Measurements from ENCODE around the gene KAZALD1.
"Not testable (repeated sequence)": the region's sequence is repeated elsewhere in the genome, so short reads cannot be mapped to it uniquely, and the experiment has no call there.

The KAZALD1 gene

GRCh38 chr10:101030496-101031127 lies 31.2 kb upstream of the KAZALD1 start:
- no peak for DNase-seq

- peak; percentile 97 for DNase-seq
Measured at GRCh38 chr10:101031128-101031795, 30.5 kb upstream of the KAZALD1 start, which contains the start of the genes PDZD7 and SFXN3. PDZD7 (minus strand) TSS chr10:101031129; CDS start chr10:101030219, 910 bp downstream. SFXN3 (plus strand) TSS chr10:101031234; CDS start chr10:101034695, 3,461 bp downstream.

GRCh38 chr10:101031796-101032636 lies 29.8 kb upstream of the KAZALD1 start:
- DNase-seq = peak; percentile 74

DNA sequence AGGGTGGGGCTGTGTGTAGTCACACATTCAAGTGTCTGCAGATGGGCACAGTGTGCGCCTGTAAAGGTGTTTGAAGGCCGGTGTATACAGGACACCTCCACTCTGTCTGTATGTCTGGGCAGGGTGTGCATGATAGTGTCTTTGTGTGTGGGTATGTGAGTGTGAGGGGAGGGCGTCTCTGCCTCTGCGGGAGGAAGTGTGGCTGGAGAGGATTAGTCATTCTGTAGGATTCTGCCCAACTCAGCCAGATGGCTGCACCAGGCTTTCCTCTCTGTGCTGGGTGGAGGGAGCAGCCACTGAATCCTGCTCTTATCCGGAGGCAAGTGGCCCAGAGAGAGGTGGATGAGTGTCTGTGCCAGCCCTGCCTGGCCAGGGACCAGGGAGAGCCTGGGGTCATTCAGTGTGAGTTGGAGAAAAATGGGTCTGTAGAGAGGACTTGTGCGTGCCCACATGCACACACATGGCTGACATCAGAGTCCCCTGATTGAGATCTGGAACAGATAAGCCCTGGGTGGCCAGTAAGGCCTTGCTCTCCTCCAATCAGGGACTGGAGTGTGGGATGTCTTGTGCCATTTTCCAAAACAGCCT lies 29.1 kb upstream of the KAZALD1 start:
- DNase-seq = peak; percentile 63

GRCh38 chr10:101033276-101033675 lies 28.5 kb upstream of the KAZALD1 start:
- no peak for DNase-seq

DNA sequence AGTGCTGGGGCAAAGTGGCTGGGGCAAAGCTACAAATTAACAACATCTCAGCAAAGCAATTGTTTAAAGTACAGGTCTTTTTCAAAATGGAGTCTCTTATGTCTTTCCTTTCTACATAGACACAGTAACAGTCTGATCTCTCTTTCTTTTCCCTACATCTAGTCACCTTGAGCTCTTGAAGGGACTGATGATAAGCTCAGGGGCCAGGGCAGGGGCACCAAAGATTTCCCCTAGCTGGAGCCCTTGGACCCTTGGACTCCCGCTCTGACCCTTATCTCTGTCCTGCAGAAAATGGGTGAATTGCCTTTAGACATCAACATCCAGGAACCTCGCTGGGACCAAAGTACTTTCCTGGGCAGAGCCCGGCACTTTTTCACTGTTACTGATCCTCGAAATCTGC lies 27.4 kb upstream of the KAZALD1 start:
- not testable (repeated sequence) for DNase-seq

- DNase-seq = no peak
Measured at GRCh38 chr10:101035314-101035713, 26.5 kb upstream of the KAZALD1 start.

DNA sequence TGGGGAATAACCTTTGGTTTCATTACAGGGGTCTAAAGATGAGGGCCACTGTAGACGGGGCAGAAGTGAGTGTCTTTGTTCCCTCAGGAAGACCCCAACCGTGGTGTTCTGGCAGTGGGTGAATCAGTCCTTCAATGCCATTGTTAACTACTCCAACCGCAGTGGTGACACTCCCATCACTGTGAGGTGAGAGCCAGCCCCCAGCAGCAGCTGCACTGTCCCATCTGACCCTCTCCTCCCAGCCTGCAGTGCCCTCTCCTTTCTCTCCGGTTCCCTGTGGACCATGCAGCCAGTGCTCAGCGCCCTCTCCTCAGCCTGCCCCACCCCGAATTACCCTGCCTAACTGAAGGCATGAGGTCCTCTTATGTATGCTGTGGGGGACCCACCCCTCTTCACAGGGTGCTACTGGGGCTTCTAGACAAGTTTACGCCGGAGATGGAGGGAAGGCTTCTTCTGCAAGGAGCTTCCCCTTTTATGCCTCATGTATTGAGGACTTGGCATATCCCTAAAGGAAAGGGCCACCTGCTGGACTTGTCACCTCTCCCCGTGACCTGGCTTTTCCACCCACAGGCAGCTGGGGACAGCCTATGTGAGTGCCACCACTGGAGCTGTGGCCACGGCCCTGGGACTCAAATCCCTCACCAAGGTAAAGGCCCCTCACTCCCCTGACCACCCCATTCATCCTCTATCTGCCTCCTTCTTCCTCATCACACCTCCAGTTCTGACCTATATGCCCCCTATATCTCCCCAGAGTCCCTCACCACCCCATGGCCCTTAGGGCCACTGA lies 25.7 kb upstream of the KAZALD1 start:
- no peak for DNase-seq

DNA sequence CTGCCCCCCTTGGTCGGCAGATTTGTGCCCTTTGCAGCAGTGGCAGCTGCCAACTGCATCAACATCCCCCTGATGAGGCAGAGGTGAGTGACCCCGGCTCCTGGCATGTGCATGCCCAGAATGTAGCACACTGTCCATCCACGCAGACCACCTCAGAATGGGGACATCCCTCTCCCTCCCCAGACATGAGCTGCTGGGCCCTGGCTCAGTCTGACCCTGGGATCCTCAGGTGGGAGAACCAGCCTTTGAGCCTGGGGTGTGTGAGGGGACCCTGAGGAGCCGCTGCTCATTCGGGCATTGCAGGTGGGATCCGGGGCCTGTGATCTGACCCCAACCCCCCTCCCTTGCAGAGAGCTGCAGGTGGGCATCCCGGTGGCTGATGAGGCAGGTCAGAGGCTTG lies 25.1 kb upstream of the KAZALD1 start:
- no peak for DNase-seq

DNA sequence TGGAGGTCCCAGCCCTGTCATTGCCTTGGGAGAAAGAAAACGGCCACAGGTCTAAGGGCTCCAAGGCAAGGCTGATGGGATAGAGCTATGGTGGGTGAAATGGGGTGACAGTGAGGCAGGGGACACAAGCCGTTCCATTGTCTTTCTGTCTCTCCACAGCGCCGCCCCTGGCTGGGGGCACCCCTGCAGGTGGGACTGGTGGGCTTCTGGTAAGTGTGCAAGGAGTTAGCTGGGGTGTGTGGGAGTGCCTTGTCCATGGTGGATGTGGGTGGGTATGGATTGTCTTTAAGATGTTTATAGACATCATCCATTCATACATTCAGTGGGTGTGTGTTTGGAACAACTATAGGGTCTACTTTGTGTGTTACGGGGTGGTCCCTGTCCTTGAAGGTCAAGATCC lies 23.3 kb upstream of the KAZALD1 start:
- no peak for DNase-seq

- no peak for DNase-seq
Measured at GRCh38 chr10:101040061-101040460, 21.7 kb upstream of the KAZALD1 start.

- DNase-seq = no peak
Measured at GRCh38 chr10:101040851-101041250, 20.9 kb upstream of the KAZALD1 start.

GRCh38 chr10:101041252-101041761 lies 20.5 kb upstream of the KAZALD1 start:
- DNase-seq = peak; percentile 78

- DNase-seq = no peak
Measured at GRCh38 chr10:101042118-101042517, 19.7 kb upstream of the KAZALD1 start.

GRCh38 chr10:101042667-101043362 lies 19.0 kb upstream of the KAZALD1 start:
- peak; percentile 91 for DNase-seq

GRCh38 chr10:101043363-101043707 lies 18.5 kb upstream of the KAZALD1 start:
- no peak for DNase-seq

- DNase-seq = no peak
Measured at GRCh38 chr10:101044117-101044516, 17.7 kb upstream of the KAZALD1 start.

- DNase-seq = no peak
Measured at GRCh38 chr10:101046332-101047238, 15.2 kb upstream of the KAZALD1 start.

DNA sequence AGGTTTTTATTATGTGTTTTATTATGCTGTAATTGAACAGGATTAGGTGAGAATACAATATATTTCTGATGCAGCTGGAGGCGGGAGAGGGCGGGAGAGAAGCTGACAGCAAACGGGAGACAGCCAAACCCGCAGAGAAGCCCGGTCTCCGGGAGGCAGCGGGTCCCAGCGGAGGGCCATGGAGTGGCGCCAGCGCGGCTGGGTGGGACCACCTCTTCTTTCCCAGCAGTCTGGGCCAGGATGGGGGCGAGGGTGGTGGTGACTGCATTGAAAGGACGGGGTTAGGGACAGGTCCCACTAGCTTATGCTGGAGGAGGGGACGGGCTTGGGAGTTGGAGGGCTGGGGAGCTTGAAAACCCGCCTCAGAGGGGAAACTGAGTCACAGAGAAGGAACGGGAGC lies 14.5 kb upstream of the KAZALD1 start:
- DNase-seq = no peak
